Raji (cell line): ENCODE measurements around the gene FOXE1.

Experiments
- POLR2A ChIP-seq: IDR thresholded peaks from 2 replicates; pipeline ENCODE4 v1.6.1; 2011; ENCODE audit warnings: low read depth, low read length, control low read depth; ENCODE audit not compliant: insufficient read depth

Gene FOXE1

DNA sequence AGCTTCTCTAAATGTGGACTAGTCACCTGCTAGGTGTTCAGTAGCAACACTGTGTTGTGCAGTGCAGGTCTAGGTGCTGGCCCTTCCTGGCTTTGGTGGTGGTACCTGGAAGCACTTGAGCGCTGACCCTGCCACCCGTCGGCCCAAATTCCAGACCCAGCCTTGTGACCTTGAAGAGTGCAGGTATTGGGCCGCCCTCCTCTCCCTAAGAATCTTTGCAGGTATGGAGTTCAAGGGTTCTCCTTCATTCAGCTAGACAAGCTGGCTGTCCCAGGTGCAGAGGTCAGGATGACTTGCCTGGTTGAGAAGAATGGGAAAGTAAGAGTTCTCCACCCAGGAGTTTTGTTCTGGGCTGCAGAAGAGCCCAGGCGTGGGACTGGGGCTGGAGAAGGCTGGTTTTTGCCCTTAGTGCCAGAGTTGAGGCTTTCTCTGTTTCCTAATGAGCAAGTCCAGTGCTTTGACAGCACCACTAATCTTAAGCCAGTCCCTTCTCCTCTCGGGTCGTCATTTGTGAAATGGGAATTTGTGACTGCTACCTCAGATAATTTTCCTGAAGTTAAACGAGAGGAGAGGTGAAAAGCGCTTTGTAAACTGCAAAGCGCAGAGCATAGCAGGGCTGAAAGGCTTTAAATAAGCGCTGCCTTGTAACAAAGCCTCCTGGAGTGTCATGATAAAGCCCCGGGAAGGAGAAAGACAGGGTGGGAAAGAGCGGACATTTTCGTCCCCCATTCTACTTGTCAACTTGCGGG, 4.0 kb downstream of the FOXE1 start:
- TF ChIP-seq POLR2A = no peak

DNA sequence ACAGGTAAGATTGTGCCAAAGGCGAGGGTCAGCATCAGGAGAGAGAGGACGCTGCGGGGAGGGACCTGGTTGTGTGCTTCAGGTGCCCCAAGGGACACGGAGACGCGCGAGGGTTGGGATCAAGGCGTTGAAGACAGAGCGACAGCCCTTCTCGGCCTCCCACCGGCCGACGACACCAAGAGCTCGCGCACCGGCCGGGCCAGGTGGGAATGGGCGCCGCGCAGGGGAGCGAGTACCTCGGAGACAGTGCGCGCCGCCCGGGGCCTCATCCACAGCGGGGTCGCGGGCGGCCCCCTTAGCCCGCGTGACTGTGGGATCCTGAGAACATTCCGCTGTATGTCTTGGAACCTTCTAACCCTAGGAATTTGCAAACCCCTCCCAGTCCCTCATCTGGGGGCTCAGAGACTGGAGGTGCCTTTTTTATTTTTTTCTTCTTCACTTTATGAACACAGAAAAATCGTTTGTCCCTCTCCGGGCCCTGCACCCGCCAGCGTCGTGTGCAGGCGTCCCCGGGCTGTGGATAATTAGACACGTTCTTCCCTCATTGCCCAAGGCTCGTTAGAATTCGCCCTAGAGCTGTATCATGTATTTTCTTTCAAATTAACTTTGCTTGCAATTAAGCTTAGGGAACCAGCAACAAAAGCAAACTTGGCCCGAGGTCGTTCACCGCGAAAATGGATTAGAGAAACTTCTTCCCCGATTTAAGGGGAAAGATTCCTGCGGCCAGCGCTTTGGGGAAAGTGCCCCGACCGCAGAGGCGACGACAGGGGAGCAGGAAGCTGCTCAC, 4.8 kb downstream of the FOXE1 start:
- no peak for TF ChIP-seq POLR2A

DNA sequence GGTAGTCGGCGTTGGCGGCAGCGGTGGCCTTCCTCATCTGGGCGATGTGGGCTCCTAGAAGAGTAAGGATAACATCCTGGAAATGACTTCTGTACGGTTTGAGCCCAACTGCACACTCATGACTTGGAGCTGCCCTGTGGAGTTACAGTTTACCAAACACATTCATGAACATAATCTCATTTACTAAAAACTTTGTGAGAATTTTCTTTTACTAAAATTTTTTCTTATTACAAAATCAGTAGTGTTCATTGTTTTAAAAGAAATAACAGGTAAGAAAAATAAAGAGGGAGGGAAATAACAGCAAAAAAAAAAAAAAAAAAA, 5.3 kb downstream of the FOXE1 start:
- TF ChIP-seq POLR2A = no peak

DNA sequence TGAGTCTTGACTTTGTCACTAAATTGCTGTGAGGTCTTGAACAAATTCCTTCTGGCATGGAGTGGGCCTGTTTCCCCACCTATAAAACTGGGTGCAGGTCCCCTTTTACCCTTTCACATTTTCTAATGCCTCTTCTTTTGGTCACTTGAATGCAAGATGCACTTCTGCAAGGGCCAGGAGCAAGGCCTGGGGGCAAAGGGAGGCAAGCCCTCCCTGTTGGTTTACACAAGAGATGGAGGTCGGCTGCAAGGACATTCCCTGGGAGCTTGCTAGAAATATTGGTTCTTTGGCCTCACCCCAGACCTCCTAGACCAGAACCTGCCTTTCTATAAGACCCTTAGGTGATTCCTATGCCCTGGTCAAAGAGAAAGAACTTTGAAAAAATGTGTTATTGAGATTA, 5.8 kb downstream of the FOXE1 start:
- no peak for TF ChIP-seq POLR2A

DNA sequence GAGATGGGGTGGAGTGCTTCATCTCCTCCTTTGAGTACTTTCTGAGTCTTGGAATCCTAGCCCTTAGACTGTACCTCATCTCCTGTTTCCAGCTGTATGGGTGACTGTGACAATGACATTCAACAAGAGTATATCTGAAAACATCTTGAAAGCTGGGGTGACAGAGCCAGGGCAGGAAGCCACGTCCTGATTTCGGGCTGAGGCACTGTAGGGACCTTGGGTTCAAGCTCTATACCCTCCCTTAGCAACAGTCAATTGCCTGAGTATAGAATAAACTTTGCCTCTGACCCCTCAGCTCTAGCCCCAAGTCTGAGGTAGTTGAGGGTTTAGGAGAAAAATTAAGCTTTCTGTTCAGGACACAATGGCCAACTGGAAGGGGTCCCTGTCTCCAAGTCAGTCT, 6.3 kb downstream of the FOXE1 start:
- TF ChIP-seq POLR2A = no peak

DNA sequence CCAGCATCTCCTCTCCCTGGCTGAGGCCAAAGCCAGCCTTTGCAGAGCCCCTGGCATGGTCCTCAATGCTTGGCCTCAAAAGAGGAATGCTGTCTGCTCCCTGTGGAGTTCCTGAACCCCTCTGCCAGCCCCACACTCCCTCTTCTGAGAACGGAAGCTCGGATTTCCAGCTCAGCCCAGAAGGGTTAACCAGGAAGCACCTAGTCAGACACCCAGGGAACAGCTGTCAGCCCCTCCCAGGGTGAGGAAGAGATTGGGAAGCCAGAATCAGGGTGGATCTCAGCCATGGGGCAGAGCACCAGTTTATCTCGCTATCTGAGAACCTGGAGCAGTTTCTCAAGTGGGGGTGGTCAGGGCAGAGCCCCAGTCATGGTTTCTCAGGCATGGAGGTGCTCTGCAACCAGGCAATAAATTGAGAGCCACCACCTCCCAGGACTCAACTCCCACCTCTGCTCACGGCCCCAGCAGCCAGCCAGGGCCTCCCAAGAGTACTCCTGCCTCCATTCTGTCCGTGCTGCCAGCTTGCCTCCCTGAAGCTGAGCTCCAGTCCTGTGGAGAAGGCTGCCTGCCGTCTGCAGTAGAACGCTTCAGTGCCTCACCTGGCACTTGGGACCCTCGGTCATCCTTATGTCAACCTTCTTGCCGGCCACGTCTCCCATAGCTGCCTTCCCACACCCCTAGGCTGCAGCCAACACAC, 7.6 kb downstream of the FOXE1 start:
- no peak for TF ChIP-seq POLR2A

DNA sequence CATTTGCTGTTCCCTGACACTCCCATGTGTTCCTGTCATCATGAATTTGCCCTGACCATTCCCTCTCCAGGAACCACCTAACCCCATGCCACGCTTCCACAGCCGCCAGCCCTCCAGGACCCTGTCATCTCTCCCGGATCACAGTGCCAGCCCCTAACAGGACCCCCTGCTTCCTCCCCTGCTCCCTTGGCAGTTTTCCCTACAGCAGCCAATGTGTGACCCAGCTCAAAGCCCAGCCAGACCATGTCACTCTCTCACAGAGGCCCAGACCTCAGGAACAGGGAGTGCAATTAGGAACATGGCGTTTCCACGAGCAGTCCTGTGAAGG, 8.1 kb downstream of the FOXE1 start:
- TF ChIP-seq POLR2A = no peak

DNA sequence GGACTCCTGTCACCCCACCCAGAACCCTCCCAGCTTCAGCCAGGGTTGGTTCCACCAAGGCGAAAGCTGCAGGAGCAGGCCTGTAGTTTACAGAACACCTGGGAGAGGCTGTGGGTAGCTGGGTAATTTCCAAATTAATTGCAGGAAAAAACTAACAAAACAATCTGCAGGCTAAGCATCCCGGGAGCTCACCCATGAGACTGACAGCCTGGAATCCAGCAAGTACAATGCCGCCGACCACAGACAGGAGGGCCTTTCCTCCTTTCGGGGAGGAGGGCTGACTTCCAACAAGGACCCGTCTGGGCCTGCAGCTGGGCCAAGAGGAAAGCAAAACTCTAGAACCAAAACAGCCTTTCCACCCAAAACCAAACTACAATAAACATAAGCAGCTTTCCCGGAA, 10.3 kb downstream of the FOXE1 start:
- no peak for TF ChIP-seq POLR2A

DNA sequence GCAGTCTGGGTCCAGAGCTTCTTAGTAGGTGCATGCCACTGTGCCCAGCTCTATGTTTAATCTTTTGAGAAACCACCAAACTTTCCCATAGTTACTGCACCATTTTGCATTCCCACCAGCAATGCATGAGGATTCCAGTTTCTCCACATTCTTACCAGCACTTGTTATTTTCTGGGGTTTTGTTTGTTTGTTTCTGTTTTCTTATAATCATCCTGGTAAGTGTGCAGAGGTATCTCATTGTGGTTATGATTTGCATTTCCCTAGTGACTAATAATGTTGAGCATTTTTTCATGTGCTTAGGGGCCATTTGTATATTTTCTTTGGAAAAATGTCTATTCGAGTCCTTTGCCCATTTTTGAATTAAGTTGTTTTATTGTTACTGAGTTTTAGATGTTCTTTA, 11.4 kb downstream of the FOXE1 start:
- no peak for TF ChIP-seq POLR2A

DNA sequence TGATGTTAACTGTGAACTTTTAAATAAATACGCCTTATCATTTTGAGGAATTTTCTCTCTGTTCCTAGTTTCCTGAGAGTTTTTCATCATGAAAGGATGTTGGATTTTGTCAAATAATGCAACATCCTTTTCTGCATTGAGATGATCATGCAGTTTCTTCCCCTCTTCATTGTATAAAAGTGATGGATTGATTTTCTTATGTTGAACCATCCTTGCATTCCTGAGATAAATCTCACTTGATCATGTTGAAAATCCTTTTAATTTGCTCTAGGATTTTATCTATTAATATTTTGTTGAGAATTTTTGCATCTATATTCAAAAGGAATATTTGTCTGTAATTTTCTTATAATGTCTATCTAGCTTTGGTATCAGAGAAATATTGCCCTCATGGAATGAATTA, 13.3 kb downstream of the FOXE1 start:
- no peak for TF ChIP-seq POLR2A

DNA sequence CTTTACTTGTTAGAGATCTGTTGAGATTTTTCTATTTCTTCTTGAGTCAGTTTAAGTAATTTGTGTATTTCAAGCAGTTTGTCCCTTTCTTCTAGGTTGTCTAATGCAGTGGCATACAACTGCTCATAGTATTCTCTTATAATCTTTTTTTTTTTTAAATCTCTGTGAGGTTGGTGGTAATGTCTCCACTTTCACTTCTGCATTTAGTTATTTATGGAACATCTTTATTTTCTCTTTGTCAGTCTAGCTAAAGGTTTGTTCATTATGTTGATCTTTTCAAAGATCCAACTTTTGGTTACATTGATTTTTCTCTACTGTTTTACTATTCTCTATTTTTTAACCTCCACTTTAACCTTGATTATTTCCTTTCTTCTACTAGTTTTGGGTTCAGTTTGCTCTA, 13.8 kb downstream of the FOXE1 start:
- no peak for TF ChIP-seq POLR2A

DNA sequence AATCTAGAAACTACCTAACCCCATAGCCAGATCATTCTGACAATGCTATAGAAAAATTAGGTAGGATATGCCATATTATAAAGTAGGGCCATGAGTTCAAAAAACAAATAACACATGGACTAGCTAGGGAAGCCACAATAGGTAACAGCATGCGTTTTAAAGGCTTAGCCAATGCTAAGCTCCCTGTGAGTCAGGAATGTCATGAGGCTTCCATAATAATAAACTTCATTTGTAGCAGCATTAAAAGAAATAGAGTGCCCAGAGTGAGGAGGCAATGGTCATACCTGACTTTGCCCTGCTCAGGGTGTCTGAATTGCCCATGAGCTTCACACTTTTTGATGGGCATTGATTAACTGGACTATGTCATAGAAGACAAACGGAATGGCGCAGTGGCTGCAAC, 15.8 kb downstream of the FOXE1 start:
- TF ChIP-seq POLR2A = no peak

DNA sequence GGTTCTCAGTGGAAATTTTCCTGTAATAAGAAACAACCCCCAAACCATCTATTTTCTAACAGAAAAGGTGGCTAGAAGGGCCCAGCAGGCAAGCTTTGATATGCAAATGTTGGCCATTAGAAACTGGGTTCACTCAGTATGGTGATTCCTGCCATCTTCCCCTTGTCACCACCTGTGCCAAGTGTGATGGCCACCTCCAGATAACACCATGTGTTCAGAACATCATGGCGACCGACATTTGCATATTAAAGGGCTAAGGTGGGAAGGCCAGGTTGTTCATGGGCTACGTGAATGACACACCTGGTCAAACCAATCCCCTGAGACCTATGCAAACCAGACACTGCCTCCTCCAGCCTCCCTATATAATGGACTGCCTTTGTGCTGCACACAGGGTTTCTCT, 20.4 kb downstream of the FOXE1 start:
- no peak for TF ChIP-seq POLR2A

DNA sequence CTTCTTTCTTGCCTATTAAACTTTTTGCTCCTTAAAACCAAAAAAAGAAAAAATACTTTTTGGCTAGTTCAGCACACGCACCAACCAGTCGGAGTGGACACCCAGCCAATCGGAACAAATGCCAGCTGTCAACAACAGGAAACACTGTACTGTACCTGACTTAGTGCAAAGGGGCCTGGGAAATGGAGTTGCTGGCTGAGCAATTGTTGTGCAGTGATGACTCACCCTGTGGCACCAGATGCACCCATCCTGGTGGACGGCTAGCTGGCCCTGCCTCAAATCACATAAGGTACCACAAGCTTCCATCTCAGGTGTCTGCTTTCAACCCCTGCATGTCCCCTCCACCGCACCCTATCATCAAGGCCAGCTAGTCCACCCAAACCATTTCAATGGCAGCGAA, 20.9 kb downstream of the FOXE1 start:
- no peak for TF ChIP-seq POLR2A

DNA sequence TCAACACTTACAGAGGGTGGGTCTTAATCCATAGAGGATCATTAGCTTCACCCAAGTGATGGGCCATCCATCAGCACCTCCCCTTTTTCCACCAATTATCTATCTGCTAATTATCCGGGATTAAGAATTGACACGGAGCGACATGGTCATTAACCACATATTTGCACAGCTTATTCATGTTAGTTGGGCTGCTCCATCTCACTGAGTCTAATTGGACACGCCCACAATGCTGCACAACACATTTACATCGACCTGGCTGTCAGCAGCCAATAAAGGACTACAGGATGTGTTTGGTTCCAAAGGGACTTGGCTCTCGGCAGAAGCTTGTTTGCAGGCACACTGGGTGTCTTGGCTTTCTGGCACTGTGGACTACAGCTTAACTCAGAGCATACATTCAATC, 21.6 kb downstream of the FOXE1 start:
- no peak for TF ChIP-seq POLR2A

DNA sequence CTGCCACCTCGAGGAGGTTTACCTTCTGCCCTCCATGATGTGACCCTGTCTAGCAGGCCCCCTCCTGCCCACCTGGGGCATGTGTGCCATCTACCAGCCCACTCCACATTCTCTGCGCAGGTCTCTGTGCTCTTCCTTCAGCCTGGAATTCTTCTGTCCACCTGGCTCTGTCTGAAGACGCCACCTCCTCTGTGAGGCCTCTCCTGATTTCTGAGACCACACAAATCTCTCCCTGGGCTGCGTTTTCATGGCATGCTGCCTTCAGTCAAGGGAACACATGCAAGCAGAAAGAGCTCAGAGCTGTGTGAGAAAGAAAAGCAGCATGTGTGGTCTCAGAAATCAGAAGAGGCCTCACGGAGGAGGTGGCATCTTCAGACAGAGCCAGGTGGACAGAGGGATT, 22.1 kb downstream of the FOXE1 start:
- no peak for TF ChIP-seq POLR2A

DNA sequence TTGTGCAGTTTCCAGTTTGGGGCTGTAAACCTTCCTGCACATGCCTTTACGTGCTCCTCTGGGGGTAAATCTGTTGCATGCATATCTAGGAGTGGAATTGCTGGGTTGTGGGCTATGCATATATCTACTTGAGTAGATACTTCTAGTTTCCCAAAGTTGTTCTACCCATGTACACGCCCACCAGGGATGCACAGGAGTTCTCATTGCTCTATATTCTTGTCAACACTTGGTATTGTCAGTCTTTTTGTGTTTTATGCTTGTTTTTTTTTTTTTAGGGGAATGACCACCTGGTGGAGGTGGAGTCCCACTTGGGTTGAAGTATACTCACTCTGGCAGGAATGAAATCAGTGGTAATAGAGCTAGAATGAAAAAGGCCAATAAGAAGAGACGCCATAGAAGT, 23.0 kb downstream of the FOXE1 start:
- TF ChIP-seq POLR2A = no peak

DNA sequence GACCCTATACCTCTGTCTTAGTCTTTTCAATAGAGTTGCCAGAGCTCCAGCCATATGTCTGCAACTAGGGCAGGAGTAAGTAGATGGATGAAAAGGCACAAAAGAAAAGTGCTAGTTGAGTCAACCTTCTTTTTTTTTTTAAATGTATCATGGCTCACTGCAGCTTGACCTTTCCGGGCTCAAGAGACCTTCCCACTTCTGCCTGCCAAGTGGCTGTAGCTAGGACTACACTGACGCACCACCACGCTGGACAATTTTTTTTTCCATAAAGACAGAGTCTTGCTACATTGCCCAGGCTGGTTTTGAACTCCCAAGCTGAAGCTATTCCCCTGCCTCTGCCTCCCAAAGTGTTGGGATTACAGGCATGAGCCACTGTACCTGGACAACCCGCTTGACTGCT, 27.3 kb downstream of the FOXE1 start:
- TF ChIP-seq POLR2A = no peak
